ENCODE measurements around the gene TAS1R2.

The TAS1R2 gene

GRCh38 chr1:18796950-18797349 lies 62.5 kb downstream of the TAS1R2 start:
- peaks cover 4 to 13% (median 9%) of the 10 kb centered on the region in 5 donors for H3K9me3 ChIP-seq (ENCODE audit: control insufficient read depth in 5 of 5, low read length in 5 of 5)
- peaks cover 8 to 28% (median 18%) of the 10 kb centered on the region in 5 donors for H3K27me3 ChIP-seq (ENCODE audit: control insufficient read depth in 5 of 5, insufficient read depth in 4 of 5, low read length in 5 of 5)
- H3K4me1 ChIP-seq (ENCODE audit: control insufficient read depth in 5 of 5, insufficient read depth in 5 of 5, low read length in 5 of 5), result no peaks in the 10 kb centered on the region
- no peak overlapping the region for H3K27ac ChIP-seq (ENCODE audit: low read depth, low read length)
- H3K36me3 ChIP-seq (ENCODE audit: control insufficient read depth in 5 of 5, insufficient read depth in 5 of 5, low read length in 5 of 5), result no peaks in the 10 kb centered on the region
- H3K4me3 ChIP-seq (ENCODE audit: low read depth in 1 of 5, low read length in 5 of 5), result no peak overlapping the region
- H3K9ac ChIP-seq (ENCODE audit: low read length in 5 of 5), result no peak overlapping the region

GRCh38 chr1:18795002-18795689 lies 64.3 kb downstream of the TAS1R2 start:
- H3K27ac ChIP-seq (ENCODE audit: low read depth, low read length), result no peak overlapping the region
- peaks cover 8 to 32% (median 24%) of the 10 kb centered on the region in 5 donors for H3K27me3 ChIP-seq (ENCODE audit: control insufficient read depth in 5 of 5, insufficient read depth in 4 of 5, low read length in 5 of 5)
- no peak overlapping the region for H3K4me3 ChIP-seq (ENCODE audit: low read depth in 1 of 5, low read length in 5 of 5)
- H3K4me1 ChIP-seq (ENCODE audit: control insufficient read depth in 5 of 5, insufficient read depth in 5 of 5, low read length in 5 of 5), result no peaks in the 10 kb centered on the region
- H3K36me3 ChIP-seq (ENCODE audit: control insufficient read depth in 5 of 5, insufficient read depth in 5 of 5, low read length in 5 of 5), result no peaks in the 10 kb centered on the region
- peaks cover 4 to 13% (median 9%) of the 10 kb centered on the region in 5 donors for H3K9me3 ChIP-seq (ENCODE audit: control insufficient read depth in 5 of 5, low read length in 5 of 5)
- H3K9ac ChIP-seq (ENCODE audit: low read length in 5 of 5), result no peak overlapping the region

GRCh38 chr1:18794561-18794960 lies 64.9 kb downstream of the TAS1R2 start:
- no peak overlapping the region for H3K27ac ChIP-seq (ENCODE audit: low read depth, low read length)
- no peak overlapping the region for H3K9ac ChIP-seq (ENCODE audit: low read length in 5 of 5)
- H3K4me1 ChIP-seq (ENCODE audit: control insufficient read depth in 5 of 5, insufficient read depth in 5 of 5, low read length in 5 of 5), result no peaks in the 10 kb centered on the region
- peaks cover 8 to 35% (median 24%) of the 10 kb centered on the region in 5 donors for H3K27me3 ChIP-seq (ENCODE audit: control insufficient read depth in 5 of 5, insufficient read depth in 4 of 5, low read length in 5 of 5)
- no peak overlapping the region for H3K4me3 ChIP-seq (ENCODE audit: low read depth in 1 of 5, low read length in 5 of 5)
- peaks cover 4 to 13% (median 9%) of the 10 kb centered on the region in 5 donors for H3K9me3 ChIP-seq (ENCODE audit: control insufficient read depth in 5 of 5, low read length in 5 of 5)
- no peaks in the 10 kb centered on the region for H3K36me3 ChIP-seq (ENCODE audit: control insufficient read depth in 5 of 5, insufficient read depth in 5 of 5, low read length in 5 of 5)

DNA sequence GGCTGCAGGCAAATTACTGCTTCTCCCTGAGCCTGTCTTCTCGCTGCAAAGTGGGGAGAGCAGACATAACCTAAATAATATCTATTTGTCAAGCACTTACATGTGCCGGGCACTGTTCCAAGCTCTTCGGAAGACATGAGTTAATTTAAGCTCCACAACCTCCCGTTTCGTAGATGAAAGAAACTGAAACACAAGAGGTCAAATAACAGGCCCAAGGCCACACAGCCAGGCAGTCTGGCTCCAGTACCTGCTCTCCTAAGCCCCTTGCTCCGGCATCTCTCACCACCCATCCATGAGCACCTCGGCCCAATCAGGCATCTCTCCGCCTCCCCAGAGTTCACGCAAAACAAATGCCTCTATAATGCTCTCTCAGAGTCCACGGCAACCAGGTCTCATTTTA lies 65.4 kb downstream of the TAS1R2 start:
- no peaks in the 10 kb centered on the region for H3K36me3 ChIP-seq (ENCODE audit: control insufficient read depth in 5 of 5, insufficient read depth in 5 of 5, low read length in 5 of 5)

GRCh38 chr1:18793164-18793563 lies 66.3 kb downstream of the TAS1R2 start:
- H3K4me1 ChIP-seq (ENCODE audit: control insufficient read depth in 5 of 5, insufficient read depth in 5 of 5, low read length in 5 of 5), result no peaks in the 10 kb centered on the region
- no peaks in the 10 kb centered on the region for H3K36me3 ChIP-seq (ENCODE audit: control insufficient read depth in 5 of 5, insufficient read depth in 5 of 5, low read length in 5 of 5)
- peaks cover 8 to 35% (median 24%) of the 10 kb centered on the region in 5 donors for H3K27me3 ChIP-seq (ENCODE audit: control insufficient read depth in 5 of 5, insufficient read depth in 4 of 5, low read length in 5 of 5)
- no peak overlapping the region for H3K4me3 ChIP-seq (ENCODE audit: low read depth in 1 of 5, low read length in 5 of 5)
- H3K27ac ChIP-seq (ENCODE audit: low read depth, low read length), result no peak overlapping the region
- H3K9ac ChIP-seq (ENCODE audit: low read length in 5 of 5), result no peak overlapping the region
- H3K9me3 ChIP-seq (ENCODE audit: control insufficient read depth in 5 of 5, low read length in 5 of 5), result peaks cover 4 to 13% (median 9%) of the 10 kb centered on the region in 5 donors

More for the DNA sequence above, 65.4 kb downstream of the TAS1R2 start:
- H3K27ac ChIP-seq (ENCODE audit: low read depth, low read length), result no peak overlapping the region
- H3K4me1 ChIP-seq (ENCODE audit: control insufficient read depth in 5 of 5, insufficient read depth in 5 of 5, low read length in 5 of 5), result no peaks in the 10 kb centered on the region
- no peak overlapping the region for H3K4me3 ChIP-seq (ENCODE audit: low read depth in 1 of 5, low read length in 5 of 5)
- H3K9me3 ChIP-seq (ENCODE audit: control insufficient read depth in 5 of 5, low read length in 5 of 5), result peaks cover 4 to 13% (median 9%) of the 10 kb centered on the region in 5 donors
- H3K27me3 ChIP-seq (ENCODE audit: control insufficient read depth in 5 of 5, insufficient read depth in 4 of 5, low read length in 5 of 5), result peaks cover 8 to 35% (median 24%) of the 10 kb centered on the region in 5 donors
- no peak overlapping the region for H3K9ac ChIP-seq (ENCODE audit: low read length in 5 of 5)

DNA sequence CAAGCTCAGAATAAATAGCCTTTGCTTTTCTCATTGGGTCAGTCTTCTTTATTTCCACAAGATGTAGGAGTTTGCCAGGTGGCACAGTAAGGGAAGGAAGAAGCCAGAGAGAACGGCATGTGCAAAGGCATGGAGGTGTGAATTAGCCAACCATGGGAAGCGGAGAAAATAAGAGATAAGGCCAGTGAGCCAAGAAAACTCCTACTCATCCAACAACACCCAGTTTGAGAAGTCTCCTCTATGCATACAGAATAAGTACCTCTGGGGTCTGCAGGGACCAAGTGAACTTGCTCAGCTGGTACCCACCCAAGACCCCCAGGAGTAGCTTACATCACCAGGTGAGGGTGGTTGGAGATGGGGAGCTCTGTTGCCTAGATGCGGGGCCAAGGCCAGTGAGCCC lies 66.7 kb downstream of the TAS1R2 start:
- Histone ChIP-seq H3K27ac (ENCODE audit: low read depth, low read length) (no peak overlapping the region), H3K9me3 (ENCODE audit: control insufficient read depth in 5 of 5, low read length in 5 of 5) (peaks cover 4 to 13% (median 9%) of the 10 kb centered on the region in 5 donors), H3K4me3 (ENCODE audit: low read depth in 1 of 5, low read length in 5 of 5) (no peak overlapping the region), H3K4me1 (ENCODE audit: control insufficient read depth in 5 of 5, insufficient read depth in 5 of 5, low read length in 5 of 5) (no peaks in the 10 kb centered on the region), H3K36me3 (ENCODE audit: control insufficient read depth in 5 of 5, insufficient read depth in 5 of 5, low read length in 5 of 5) (no peaks in the 10 kb centered on the region), H3K27me3 (ENCODE audit: control insufficient read depth in 5 of 5, insufficient read depth in 4 of 5, low read length in 5 of 5) (peaks cover 8 to 35% (median 24%) of the 10 kb centered on the region in 5 donors), H3K9ac (ENCODE audit: low read length in 5 of 5) (no peak overlapping the region)
